ENCODE results near the gene SRGAP1.

SRGAP1 gene

GRCh38 chr12:63845726-63846125, 1.2 kb downstream of the SRGAP1 start:
- FAIRE-seq (no peak), DNase-seq (ENCODE audit: insufficient read length, low spot score) (no peak)
- TF ChIP-seq CTCF (IDR thresholded peaks at IDR 0.05; ENCODE audit: insufficient read depth, missing control alignments), result no peak

- no peak for DNase-seq (ENCODE audit: insufficient read length, low spot score)
- FAIRE-seq, result no peak
- no peak for TF ChIP-seq CTCF (IDR thresholded peaks at IDR 0.05; ENCODE audit: insufficient read depth, missing control alignments)
Measured at GRCh38 chr12:63846238-63846967, 1.9 kb downstream of the SRGAP1 start.

- DNase-seq (ENCODE audit: insufficient read length, low spot score) (no peak), FAIRE-seq (no peak)
- no peak for TF ChIP-seq CTCF (IDR thresholded peaks at IDR 0.05; ENCODE audit: insufficient read depth, missing control alignments)
Measured at GRCh38 chr12:63848450-63848849, 4.0 kb downstream of the SRGAP1 start.

GRCh38 chr12:63849106-63849620, 4.7 kb downstream of the SRGAP1 start:
- no peak for FAIRE-seq
- no peak for DNase-seq (ENCODE audit: insufficient read length, low spot score)
- no peak for TF ChIP-seq CTCF (IDR thresholded peaks at IDR 0.05; ENCODE audit: insufficient read depth, missing control alignments)

GRCh38 chr12:63849641-63850040, 5.1 kb downstream of the SRGAP1 start:
- FAIRE-seq (no peak), DNase-seq (ENCODE audit: insufficient read length, low spot score) (no peak)
- TF ChIP-seq CTCF (IDR thresholded peaks at IDR 0.05; ENCODE audit: insufficient read depth, missing control alignments), result no peak

GRCh38 chr12:63853978-63854377, 9.5 kb downstream of the SRGAP1 start:
- no peak for DNase-seq (ENCODE audit: insufficient read length, low spot score)
- no peak for FAIRE-seq
- no peak for TF ChIP-seq CTCF (IDR thresholded peaks at IDR 0.05; ENCODE audit: insufficient read depth, missing control alignments)

GRCh38 chr12:63855299-63855698, 10.8 kb downstream of the SRGAP1 start:
- FAIRE-seq, result no peak
- no peak for DNase-seq (ENCODE audit: insufficient read length, low spot score)
- TF ChIP-seq CTCF (IDR thresholded peaks at IDR 0.05; ENCODE audit: insufficient read depth, missing control alignments), result no peak

All from D721Med (cell line).